Liver (tissue), 9 donors: ENCODE measurements around the gene TMEM263. TPM values are rescaled to one million over a fixed set of nuclear protein-coding genes. Genes with fewer than 3 reads are reported as not detected.

ENCODE experiments used
- DNase-seq: peaks from one replicate; pipeline ENCODE4 v3.0.0-alpha.2; 2017; ENCODE audit warnings: low spot score
- H3K27ac ChIP-seq, 2 donors: one replicate each; pipeline ENCODE4 v1.7.0; 2013; ENCODE audit warnings: inconsistent platforms in 2 of 2, low read length in 2 of 2, control low read depth in 1 of 2, low read depth in 1 of 2, mild to moderate bottlenecking in 1 of 2
- H3K27me3 ChIP-seq, 4 donors: one replicate each; pipeline versions ENCODE4 v1.6.1 to v1.7.0; 2013; ENCODE audit warnings: low read length in 3 of 4, inconsistent platforms in 1 of 4, mild to moderate bottlenecking in 1 of 4, moderate library complexity in 1 of 4; ENCODE audit not compliant: control insufficient read depth in 4 of 4, insufficient read depth in 4 of 4
- H3K36me3 ChIP-seq, 4 donors: one replicate each; pipeline versions ENCODE4 v1.6.1 to v1.7.0; 2013; ENCODE audit warnings: low read length in 3 of 4, mild to moderate bottlenecking in 3 of 4, low read depth in 1 of 4, moderate library complexity in 1 of 4; ENCODE audit not compliant: control insufficient read depth in 4 of 4, insufficient read depth in 3 of 4
- H3K4me1 ChIP-seq, 4 donors: one replicate each; pipeline versions ENCODE4 v1.6.1 to v1.7.0; 2013; ENCODE audit warnings: low read length in 3 of 4, mild to moderate bottlenecking in 3 of 4, moderate library complexity in 1 of 4; ENCODE audit not compliant: control insufficient read depth in 4 of 4, insufficient read depth in 4 of 4
- H3K4me3 ChIP-seq, 3 donors: one replicate each; pipeline versions ENCODE4 v1.6.1 to v1.7.0; 2013; ENCODE audit warnings: low read length in 3 of 3, control low read depth in 1 of 3, low read depth in 1 of 3, mild to moderate bottlenecking in 1 of 3
- H3K9ac ChIP-seq, 2 donors: one replicate each; pipeline ENCODE4 v1.7.0; 2013; ENCODE audit warnings: low read length in 2 of 2, mild to moderate bottlenecking in 2 of 2, moderate library complexity in 2 of 2, control low read depth in 1 of 2, low read depth in 1 of 2
- H3K9me3 ChIP-seq, 4 donors: one replicate each; pipeline versions ENCODE4 v1.6.1 to v1.7.0; 2013; ENCODE audit warnings: low read length in 3 of 4; ENCODE audit not compliant: control insufficient read depth in 4 of 4
- ATF3 ChIP-seq: IDR thresholded peaks from 2 replicates; pipeline ENCODE4 v1.6.1; 2016; ENCODE audit warnings: antibody characterized with exemption
- CTCF ChIP-seq: fragments of 150-350 bp; IDR thresholded peaks from 2 replicates; pipeline ENCODE4 v1.5.1; 2017; ENCODE audit warnings: improper control_type of control experiment, low read depth, low read length; ENCODE audit not compliant: missing input control
- FOXA1 ChIP-seq: IDR thresholded peaks from 2 replicates; pipeline ENCODE4 v1.6.1; 2016; ENCODE audit warnings: antibody characterized with exemption
- GABPA ChIP-seq, 2 donors: IDR thresholded peaks in 1 of 2; conservative IDR thresholded peaks in 1 of 2; 2 replicates each; pipeline ENCODE4 v1.6.1; 2016; ENCODE audit warnings: antibody characterized with exemption in 2 of 2, mild to moderate bottlenecking in 1 of 2, moderate library complexity in 1 of 2
- HNF4A ChIP-seq, 2 donors: conservative IDR thresholded peaks; 2 replicates each; pipeline ENCODE4 v1.6.1; 2016; ENCODE audit warnings: antibody characterized with exemption in 2 of 2, mild to moderate bottlenecking in 2 of 2
- JUND ChIP-seq, 2 donors: IDR thresholded peaks; 2 replicates each; pipeline ENCODE4 v1.6.1; 2016; ENCODE audit warnings: antibody characterized with exemption in 2 of 2
- NR2F2 ChIP-seq: IDR thresholded peaks from 2 replicates; pipeline ENCODE4 v1.6.1; 2016; ENCODE audit warnings: antibody characterized with exemption
- RXRA ChIP-seq, 2 donors: IDR thresholded peaks; 2 replicates each; pipeline ENCODE4 v1.6.1; 2017 to 2018; ENCODE audit warnings: antibody characterized with exemption in 2 of 2, mild to moderate bottlenecking in 1 of 2
- SP1 ChIP-seq: IDR thresholded peaks from 2 replicates; pipeline ENCODE4 v1.6.1; 2018; ENCODE audit warnings: antibody characterized with exemption, mild to moderate bottlenecking
- YY1 ChIP-seq: IDR thresholded peaks from 2 replicates; pipeline ENCODE4 v1.6.1; 2016; ENCODE audit warnings: antibody characterized with exemption, mild to moderate bottlenecking
- ZBTB33 ChIP-seq: IDR thresholded peaks from 2 replicates; pipeline ENCODE4 v1.6.1; 2016; ENCODE audit warnings: antibody characterized with exemption
- WGBS: extraction: QIAGEN DNeasy Blood & Tissue Kit; methylation state at CpG from one replicate; pipeline ENCODE4 v1.1.7; 2013; 5-methylcytosine and 5-hydroxymethylcytosine counted together
- polyA plus RNA-seq, 2 donors: library from polyadenylated mRNA; stranded (reverse) in 1 of 2; unstranded in 1 of 2; fragments of 200-250 nt in 1 of 2; fragments of >200 nt in 1 of 2; fragmentation: Nextera tagmentation in 1 of 2; extraction: Ambion mirVana in 1 of 2; gene quantifications; one replicate each; pipeline versions ENCODE4 v1.2.1 to v1.2.3, GENCODE V29; 2013 to 2015
- total RNA-seq, 2 donors: library from RNA; depleted of rRNA; stranded (reverse); fragments of >200 nt; gene quantifications; one replicate each; pipeline ENCODE4 v1.2.3, GENCODE V29; 2014
- TF ChIP-seq, protein P1 (sequence below): IDR thresholded peaks from 2 replicates; pipeline ENCODE4 v1.6.1; 2016; ENCODE audit warnings: antibody characterized with exemption
- donor health status: healthy.
- donor health status: healthy.
- donor health status: healthy.
- donor health status: healthy.
- donor health status: healthy.

The TMEM263 gene
- total and polyA plus RNA-seq, 4 donors: 21.4 to 38.0 (median 21.9) TPM

DNA sequence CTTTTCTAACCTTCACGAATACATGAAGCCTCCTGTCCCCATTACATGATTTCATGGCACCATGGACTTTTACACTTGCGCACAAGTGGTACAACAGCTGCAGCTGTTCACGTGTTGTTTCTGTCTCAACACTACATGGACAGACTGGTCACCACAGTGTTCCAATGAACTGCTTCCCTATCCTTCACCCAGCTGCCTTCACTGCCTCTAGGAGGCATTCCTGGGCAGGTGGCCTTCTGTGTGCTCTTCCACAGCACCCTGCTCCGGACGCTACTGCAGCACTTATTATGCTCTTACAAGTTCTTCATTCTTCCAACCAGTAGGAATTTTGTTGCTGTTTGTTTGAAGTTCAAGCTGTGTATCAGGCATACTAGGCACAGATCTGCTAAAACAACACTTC, 29.8 kb downstream of the TMEM263 start:
- no peak for DNase-seq
- H3K9ac ChIP-seq: no peak overlapping the region
- no peaks in the 10 kb centered on the region for H3K27me3 ChIP-seq
- H3K4me1 ChIP-seq: peaks cover 6 to 16% (median 13%) of the 10 kb centered on the region in 4 donors
- WGBS: 93% methylated on average over 5 of the region's 5 CpGs
- no peak overlapping the region for H3K4me3 ChIP-seq
- H3K27ac ChIP-seq: no peak overlapping the region
- TF ChIP-seq HNF4A (conservative IDR thresholded peaks at IDR 0.05) (peak in 1 of 2 donors; percentile 22), SP1 (no peak)
- peaks cover 0 to 3% (median 1%) of the 10 kb centered on the region in 4 donors for H3K36me3 ChIP-seq
- H3K9me3 ChIP-seq: no peaks in the 10 kb centered on the region

GRCh38 chr12:106986135-106986534, 30.4 kb downstream of the TMEM263 start:
- H3K9ac ChIP-seq: peak overlapping the region; percentile 59 to 93
- WGBS: 27% methylated on average over 4 of the region's 4 CpGs
- TF ChIP-seq JUND (IDR thresholded peaks at IDR 0.05) (no peak), ZBTB33 (no peak), CTCF (no peak), HNF4A (conservative IDR thresholded peaks at IDR 0.05) (no peak), RXRA (IDR thresholded peaks at IDR 0.05) (no peak), FOXA1 (no peak), ATF3 (no peak), SP1 (no peak), GABPA (IDR thresholded peaks at IDR 0.05 in 1 of 2, conservative IDR thresholded peaks at IDR 0.05 in 1 of 2) (no peak), YY1 (no peak)
- TF ChIP-seq, protein P1, sequence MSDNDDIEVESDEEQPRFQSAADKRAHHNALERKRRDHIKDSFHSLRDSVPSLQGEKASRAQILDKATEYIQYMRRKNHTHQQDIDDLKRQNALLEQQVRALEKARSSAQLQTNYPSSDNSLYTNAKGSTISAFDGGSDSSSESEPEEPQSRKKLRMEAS: no peak

DNA sequence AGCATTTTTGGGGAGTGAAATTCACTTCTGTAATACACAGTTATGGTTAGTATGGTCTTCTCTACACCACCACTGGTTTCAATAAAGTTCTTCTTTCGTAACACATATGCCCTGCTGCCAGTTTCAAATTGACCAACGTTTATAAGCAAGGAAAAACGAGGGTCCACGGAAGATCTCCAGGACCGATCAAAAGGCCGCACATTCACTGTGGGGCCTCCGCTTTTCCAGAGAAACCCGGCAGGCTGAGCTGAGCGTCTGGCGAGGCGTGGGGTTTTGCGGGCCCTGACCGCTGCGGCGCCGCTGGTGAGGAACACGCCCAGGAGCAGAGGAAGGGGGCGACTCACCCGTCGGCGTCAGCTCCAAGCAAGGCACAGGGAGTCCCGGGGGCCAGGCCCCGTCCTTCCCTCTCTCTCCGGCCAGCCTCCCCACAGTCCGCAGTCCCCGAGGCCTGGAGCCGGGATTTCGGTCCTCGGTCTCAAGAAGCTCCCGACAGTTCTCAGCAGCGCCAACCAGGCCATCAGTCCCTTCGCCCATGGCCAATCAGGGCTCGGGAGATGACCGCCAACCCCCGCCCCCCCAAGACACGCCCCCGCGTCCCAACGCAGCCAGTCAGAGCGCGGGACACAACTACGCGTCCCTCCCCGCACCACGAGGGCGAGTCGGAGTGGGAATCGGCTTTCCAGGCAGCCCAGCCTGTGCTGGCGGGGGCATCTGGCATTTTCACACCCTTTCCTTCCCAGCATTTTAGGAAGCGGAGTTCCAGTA, 31.1 kb downstream of the TMEM263 start, which contains the start of gene MTERF2:
Gene MTERF2, minus strand, starts transcription at position 522 of the 765 bp plus-strand sequence. CDS start 8,432 bp downstream, outside the sequence.
- Histone ChIP-seq H3K4me3 (peak within 1 kb of the TSS; percentile 49 to 75 (median 55)), H3K27ac (peak within 1 kb of the TSS; percentile 69 to 90), H3K27me3 (no peaks in the 10 kb centered on the region), H3K4me1 (peaks cover 6 to 16% (median 13%) of the 10 kb centered on the region in 4 donors), H3K9ac (peak within 1 kb of the TSS; percentile 59 to 93), H3K9me3 (no peaks in the 10 kb centered on the region), H3K36me3 (peaks cover 0 to 3% (median 1%) of the 10 kb centered on the region in 4 donors)
- peak; percentile 94 for DNase-seq
- under 1% methylated on average over 50 of the region's 50 CpGs for WGBS
- TF ChIP-seq ATF3 (peak; percentile 19), FOXA1 (no peak), NR2F2 (no peak), ZBTB33 (no peak), JUND (IDR thresholded peaks at IDR 0.05) (no peak), CTCF (no peak)
- TF ChIP-seq, protein P1: peak; percentile 80

More at GRCh38 chr12:106986135-106986534, 30.4 kb downstream of the TMEM263 start:
- Histone ChIP-seq H3K9me3 (no peaks in the 10 kb centered on the region), H3K4me3 (peak overlapping the region; percentile 49 to 75 (median 55)), H3K36me3 (peaks cover 0 to 3% (median 1%) of the 10 kb centered on the region in 4 donors), H3K27ac (peak overlapping the region; percentile 69 to 90), H3K4me1 (peaks cover 6 to 16% (median 13%) of the 10 kb centered on the region in 4 donors), H3K27me3 (no peaks in the 10 kb centered on the region)
- no peak for DNase-seq
